GM12801 (cell line): Measurements from ENCODE around the gene PFDN6.

ENCODE experiments used
- TF ChIP-seq, protein P1 (sequence below): IDR thresholded peaks from one replicate; pipeline ENCODE4 v1.5.1; 2011; ENCODE audit warnings: control low read depth; ENCODE audit not compliant: insufficient read length; ENCODE audit errors: extremely low read depth

Gene PFDN6

DNA sequence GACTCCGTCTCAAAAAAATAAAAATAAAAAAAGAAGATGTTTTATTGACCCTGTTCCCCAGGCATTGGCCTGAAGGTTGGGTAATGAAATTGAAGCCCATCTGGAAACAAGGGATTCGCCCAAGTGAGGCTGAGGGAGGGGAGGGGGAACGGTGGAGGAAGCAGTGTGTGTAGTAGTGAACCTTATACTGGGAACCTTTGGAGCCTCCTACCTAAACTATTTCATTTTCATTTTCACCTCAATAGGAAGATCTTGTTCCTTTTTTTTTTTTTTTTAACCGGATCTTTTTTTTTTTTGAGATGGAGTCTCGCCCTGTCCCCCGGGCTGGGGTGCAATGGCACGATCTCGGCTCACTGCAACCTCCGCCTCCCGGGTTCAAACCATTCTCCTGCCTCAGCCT is 41.3 kb downstream of the PFDN6 start:
- TF ChIP-seq, protein P1, sequence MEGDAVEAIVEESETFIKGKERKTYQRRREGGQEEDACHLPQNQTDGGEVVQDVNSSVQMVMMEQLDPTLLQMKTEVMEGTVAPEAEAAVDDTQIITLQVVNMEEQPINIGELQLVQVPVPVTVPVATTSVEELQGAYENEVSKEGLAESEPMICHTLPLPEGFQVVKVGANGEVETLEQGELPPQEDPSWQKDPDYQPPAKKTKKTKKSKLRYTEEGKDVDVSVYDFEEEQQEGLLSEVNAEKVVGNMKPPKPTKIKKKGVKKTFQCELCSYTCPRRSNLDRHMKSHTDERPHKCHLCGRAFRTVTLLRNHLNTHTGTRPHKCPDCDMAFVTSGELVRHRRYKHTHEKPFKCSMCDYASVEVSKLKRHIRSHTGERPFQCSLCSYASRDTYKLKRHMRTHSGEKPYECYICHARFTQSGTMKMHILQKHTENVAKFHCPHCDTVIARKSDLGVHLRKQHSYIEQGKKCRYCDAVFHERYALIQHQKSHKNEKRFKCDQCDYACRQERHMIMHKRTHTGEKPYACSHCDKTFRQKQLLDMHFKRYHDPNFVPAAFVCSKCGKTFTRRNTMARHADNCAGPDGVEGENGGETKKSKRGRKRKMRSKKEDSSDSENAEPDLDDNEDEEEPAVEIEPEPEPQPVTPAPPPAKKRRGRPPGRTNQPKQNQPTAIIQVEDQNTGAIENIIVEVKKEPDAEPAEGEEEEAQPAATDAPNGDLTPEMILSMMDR, result no peak

DNA sequence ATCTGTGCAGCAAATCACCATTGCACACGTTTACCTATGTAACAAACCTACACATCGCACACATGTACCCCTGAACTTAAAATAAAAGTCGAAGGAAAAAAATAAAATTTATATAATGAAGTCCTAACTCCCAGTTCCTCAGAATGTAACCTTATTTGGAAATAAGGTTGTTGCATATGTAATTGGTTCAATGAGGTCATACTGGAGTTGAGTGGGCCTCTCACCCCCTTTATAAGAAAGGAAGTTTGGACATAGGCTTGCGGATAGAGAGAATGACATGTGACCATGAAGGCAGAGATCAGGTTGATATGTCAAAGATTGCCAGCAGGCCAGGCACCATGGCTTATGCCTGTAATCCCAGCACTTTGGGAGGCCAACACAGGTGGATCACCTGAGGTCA is 44.3 kb downstream of the PFDN6 start:
- TF ChIP-seq, protein P1, result no peak

DNA sequence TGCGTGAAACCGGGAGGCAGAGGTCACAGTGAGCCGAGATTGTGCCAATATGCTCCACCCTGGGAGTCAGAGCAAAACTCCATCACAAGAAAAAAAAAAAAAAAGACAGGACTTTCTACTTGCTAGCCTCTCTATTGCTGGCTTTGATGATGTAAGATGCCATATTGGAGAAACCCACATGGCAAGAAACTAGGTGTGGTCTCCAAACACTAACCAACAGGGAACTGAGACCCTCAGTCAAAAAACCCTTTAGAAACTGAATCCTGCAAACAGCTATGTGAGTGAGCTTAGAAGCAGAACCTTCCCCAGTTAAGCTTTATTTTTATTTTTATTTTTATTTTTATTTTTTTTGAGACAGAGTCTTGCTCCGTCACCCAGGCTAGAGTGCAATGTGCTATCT is 46.5 kb downstream of the PFDN6 start:
- TF ChIP-seq, protein P1, result no peak

DNA sequence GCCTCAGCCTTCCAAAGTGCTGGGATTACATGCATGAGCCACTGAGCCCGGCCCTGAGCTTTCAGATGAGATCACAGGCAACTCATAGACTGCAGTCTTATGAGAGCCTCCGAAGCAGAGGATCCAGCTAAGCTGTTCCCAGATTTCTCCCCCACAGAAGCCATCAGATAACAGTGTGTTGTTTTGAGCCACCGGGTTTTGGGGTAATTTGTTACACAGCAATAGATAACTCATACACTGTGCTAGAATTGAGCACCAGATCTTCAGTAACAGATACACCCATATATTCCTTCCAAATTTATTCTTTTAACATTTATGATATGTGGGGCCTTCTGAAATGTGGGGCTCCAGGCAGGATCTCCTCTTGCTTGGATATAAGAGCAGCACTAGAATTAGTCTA is 47.1 kb downstream of the PFDN6 start:
- TF ChIP-seq, protein P1, result no peak

DNA sequence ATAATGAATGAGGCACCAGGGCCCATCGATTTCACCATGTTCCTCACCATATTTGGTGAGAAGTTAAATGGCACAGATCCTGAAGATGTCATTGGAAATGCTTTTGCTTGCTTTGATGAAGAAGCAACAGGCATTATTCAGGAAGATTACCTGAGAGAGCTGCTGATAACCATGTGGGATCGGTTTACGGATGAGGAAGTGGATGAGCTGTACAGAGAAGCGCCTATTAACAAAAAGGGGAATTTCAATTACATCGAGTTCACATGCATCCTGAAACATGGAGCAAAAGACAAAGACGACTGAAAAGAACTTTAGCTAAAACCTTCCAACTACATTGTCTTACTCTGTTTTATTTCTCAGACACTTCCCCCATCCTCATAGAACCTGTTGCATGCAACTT is 49.8 kb downstream of the PFDN6 start:
- TF ChIP-seq, protein P1, result no peak
